Caki2 (cell line): ENCODE data around the gene HOXD11. TPM values are rescaled to one million over a fixed set of nuclear protein-coding genes. Genes with fewer than 3 reads are reported as not detected.

Experiments used
- DNase-seq: peaks from one replicate; pipeline ENCODE4 v3.0.0-alpha.2; 2015; ENCODE audit warnings: low read depth
- in situ Hi-C: cut with HindIII; loops from 2 replicates; pipeline ENCODE4 v1.10.0; 2016; ENCODE audit warnings: low sequenced_read_pairs, low pct_unique_long_range_greater_than_20kb, mixed read lengths
- total RNA-seq: library from RNA; depleted of rRNA; stranded (reverse); fragments of >200 nt; shearing (Covaris generic); gene quantifications from 2 replicates; pipeline ENCODE4 v1.2.3, GENCODE V29; 2014; ENCODE audit warnings: low replicate concordance; rRNA removed

HOXD11 gene
- 3.7 TPM in 1 of 2 replicates, not detected in the other for total RNA-seq

DNA sequence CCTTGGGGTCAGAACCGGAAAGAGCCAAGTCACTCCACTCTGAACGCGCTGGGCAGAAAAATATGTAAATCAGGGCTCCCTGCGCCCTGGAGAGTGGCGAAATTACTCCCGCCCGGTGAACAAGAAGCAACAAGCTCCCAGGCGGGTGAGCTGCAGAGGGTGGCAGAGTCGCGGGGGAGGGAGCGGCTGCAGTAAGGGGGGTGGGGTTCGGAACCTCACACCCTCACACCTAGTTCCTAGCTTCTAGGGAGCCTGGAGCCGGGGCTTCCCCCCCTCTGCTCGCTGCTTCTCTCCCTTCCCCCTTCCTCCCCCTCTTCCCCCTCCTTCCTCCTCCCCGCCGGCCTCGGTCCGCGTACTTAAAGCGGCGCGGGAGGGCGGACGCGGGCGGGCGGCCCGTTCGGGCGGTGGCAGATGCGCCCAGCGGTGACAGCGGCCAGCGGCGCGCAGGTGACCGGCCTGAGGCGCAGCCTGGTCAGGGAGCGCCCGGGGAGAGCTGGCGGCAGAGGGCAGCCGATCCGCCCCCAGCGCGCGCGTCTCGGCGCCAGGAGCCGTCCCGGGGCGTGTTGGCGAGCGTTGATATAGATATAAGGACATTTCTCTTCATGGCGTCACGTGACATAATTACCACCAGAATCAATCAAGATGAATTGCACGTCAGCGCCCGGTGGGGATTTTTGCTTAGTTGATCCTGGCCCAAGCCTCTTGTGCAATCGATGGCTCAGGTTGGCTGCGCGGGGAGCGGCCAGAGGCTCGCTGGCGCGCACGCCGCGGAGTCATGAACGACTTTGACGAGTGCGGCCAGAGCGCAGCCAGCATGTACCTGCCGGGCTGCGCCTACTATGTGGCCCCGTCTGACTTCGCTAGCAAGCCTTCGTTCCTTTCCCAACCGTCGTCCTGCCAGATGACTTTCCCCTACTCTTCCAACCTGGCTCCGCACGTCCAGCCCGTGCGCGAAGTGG is at the start of gene HOXD11:
HOXD11 (plus strand) TSS at position 700 of the 959 bp plus-strand sequence; CDS start at position 776, 76 bp downstream.
- peak; percentile 77 for DNase-seq
- in situ Hi-C loops = no loop called here

DNA sequence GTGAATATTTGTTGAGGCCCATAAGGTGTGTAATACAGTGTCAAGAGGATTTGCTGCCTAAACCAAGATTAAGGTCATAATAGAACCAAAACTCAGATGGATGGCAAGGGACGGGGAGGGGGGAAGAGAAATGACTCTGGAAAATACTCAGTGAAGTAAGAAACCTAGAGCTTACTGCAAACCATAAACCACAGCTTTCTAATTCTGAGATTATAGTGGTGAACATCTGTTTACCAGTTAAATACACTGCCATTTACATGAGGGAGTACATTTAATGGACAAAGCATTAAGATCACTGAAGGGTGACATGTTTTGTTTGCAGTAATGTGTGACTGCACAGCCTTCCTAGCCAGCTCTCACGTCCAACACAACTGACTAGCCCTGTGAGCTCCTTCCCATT is 43.1 kb upstream of the HOXD11 start:
- peak; percentile 17 for DNase-seq
- in situ Hi-C loops = no loop called here

DNA sequence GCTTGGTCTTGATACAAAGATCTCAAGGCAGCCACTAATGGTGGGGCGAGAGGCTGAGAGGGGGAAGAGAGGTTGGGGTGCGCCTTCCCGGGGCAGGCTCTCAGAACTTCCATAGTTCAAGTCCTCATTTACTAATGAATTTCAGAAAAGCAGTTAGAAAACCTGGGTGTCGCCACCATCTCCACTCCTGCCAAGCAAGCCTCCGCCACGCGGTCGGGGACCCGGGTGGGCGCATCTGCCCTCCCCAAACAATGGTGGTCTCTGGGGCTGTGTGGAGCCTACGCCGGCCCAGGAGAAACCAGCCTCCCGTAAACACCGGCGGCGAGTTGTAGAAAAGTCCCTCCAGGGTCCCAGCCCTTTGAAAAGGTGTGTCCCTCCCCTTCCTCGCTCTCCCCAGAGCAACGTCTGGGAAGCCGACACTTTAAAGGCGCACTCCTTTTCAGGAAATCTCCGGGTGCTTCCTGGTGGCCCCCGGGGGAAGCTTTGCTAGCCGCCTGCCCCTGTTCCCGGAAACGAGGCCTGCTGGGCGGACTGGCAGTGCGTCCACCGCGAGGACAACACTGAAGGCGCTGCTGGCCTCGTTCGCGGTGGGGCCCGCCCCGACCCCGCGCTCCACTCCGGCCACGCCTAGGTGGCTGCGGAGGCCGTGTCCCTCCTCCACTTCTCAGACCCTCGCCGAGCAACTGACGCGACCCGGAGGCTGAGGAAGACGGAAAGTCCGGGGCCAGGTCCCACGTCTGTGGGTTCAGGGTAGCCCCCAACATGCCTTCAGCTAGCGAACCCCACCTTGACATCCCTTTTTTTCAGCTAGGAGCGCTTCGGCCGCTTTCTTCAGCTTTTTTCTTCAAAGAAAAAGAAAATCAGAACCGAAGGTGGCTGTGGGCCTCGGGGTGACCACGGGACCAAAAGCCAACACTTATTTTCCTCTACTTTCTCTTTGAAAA is 40.2 kb upstream of the HOXD11 start:
- DNase-seq = no peak
- in situ Hi-C loops = no loop called here

DNA sequence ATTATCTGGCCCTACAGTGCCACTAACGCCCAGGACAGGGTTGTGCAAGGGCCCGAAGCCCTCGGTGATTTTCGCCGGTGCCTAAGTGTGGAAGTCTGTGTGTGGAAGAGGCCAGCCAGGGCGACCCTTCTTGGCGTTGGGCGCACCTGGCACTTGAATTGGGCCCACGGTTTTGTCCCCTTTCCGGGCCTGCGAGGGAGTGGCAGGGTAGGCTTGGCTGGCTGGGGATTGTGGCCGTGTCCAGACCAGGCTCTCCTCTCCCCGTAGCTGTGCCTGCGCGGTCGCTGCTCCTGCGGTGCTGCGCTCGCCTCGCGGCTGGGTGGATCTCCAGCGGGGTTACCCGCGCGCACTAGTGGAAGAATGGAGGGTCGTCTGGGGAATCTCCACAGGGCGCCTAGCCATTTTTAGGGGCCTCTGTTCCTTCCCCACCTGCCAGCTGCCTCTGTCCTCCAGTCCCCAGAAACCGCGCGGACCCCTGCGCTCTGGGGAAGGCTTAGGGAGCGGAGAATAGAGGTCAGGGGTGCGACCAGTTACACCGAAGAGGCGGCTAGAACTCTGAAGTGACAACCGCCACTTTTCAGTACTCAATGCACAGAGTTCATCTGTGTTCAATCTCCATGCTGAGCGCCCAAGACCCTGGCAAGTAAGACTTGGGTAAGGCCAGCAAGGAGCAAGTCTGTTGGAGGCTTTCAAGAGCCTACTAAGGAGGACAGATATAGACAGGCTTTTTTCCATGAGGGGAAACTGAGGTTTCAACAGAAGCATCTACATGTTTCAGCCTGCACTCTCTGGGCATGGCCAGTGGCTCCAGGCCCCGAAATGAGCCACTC is 39.3 kb upstream of the HOXD11 start:
- in situ Hi-C loops = no loop called here
- no peak for DNase-seq

DNA sequence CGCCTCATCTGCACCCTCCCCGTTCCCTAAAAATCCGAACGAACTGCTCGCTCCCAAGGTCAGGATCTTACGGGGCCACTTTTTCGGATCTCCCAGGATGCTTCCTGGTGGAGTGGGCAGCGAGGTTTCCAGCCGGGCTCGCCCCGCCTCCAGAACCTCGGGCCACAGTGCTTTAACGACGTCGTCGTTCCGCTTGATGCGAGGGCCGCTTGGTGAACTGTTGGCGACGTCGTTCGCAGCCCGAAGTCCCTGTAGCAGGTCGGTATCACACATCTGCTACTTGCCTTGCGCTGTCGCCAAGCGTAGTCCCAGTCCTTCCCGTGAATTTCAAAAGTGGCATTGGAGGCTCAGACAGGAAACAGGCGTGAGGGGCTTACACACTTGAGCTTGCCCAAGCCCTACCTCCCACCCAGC is 38.7 kb upstream of the HOXD11 start:
- no peak for DNase-seq
- in situ Hi-C loops = no loop called here

DNA sequence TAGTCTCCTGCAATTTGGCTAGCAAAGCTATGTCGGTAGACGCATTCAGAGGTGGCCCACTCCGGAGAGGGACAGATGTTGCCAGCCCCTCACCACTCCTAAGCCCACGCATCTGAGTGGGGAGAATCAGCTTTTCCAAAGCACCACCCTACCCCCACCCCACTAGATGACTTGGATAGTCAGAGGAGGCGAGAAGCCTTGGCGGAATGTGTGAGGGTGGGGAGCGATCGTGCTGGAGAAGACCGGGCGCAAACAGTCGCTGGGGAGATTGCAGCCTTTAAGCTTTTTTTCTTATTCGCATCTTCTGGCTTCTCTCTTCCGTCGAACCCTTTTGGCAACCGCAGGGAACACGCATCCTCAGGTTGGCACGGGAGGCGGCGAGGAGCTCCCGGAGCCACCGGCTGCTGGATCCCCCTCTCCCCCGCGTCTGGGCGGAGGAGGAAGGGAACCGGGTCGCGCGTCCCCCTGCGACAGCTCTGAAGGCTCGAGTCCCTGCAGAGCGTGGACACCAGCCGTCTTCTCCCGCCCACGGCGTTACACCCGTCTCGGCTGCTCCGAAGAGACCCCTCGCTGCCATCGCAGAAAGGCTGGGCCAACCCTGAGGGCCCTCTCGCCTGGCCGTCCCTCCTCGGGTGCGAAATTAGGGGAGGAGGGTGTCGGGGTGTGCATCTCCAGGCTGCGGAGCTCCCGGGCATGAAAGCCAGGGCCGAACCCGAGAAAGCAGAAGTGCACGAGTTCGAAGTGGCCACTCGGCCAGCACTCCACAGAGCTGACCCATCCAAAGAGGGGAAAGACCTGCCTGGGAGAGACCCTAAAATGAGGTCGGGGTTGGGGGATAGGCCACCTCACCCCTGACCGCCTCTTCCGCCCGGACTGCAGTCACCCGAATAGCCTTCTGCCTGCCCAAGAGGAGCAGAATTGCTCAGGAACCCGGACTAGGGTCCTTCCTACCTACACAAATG is 35.5 kb upstream of the HOXD11 start:
- DNase-seq = no peak
- in situ Hi-C loops = no loop called here

DNA sequence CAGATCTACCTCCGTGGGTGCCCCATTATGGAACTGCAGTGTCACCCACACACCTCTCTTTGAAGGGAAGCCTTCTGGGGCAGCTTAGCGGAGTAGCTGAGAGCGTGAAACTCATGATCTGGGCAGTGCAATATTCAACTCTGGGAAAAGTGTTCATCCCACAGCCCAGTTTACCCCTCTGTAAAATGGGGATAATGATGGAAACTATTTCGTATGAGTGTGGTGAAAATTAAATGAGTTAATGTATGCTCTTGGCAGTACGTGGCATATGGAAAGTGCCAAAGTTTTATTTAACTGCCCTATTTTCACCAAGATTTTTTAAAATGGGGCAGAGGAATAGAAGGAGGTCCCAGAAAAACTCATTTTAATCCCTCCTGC is 34.8 kb upstream of the HOXD11 start:
- in situ Hi-C loops = no loop called here
- no peak for DNase-seq

DNA sequence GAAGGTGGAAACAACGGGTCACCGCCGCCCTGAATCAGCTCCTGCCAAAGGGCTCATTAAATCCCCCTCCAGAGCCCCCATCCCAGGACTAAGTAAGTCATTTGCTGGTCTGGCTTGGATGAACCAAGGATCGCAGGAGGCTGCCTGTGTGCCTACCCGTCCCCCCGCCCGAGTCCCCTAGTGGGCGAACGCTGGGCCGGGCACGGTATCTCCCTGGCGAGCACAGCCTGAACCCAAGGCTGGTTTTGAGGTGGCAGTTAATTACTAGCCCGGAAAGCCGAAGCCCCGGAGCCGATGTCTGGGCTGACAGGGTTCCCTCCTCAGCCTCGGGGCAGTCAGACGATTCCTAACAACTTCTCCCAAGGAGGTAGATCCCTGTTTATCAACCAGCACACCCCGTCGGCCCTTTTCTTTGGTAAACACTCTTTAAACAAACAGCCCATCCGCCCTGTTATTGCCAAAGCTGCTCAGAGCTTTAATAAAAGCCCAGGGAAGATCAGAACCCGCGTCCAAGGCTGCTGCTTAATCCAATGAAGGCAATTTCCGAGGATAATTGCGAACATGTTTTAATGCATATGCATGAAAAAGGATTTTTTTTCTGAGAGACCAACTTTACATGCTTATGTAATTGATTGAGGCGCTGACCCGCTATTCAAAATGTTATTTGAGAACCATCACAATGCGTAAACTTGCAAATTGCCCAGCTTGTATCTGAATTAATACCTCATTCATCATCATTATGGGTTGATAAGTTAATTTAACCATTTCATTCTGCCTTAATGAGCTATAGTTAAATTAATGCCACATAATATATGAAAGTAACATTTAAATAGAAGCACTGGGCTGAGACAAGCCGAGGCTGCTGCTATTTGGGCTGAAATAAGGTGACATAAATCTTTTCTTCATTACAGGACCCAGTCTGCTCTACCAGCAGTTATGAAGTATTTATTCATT is 33.9 kb upstream of the HOXD11 start:
- DNase-seq = no peak
- in situ Hi-C loops = no loop called here

DNA sequence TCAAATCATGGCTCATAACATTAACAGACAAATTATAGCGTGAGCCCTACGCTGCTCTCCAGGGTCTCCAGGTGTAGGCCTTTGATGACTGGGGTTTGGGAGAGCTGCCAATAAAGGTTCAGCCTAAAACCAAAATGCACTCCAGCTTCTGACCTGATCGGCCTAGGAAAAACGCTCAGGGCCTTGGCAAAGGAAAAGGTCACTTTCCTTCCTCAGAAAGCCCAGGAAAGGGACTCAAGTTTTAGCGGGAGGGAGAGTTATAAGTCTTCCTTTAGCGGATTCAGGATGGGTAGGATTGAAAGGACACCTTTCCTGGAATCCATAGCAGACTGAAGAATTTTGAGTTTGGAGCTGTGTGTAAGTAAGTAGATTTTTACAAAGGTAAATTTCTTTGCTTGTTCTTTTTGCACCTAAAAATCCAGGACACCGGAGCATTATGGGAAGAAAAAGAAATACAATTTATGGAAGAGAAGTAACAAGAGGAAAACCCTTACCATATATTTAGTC is 32.1 kb upstream of the HOXD11 start:
- in situ Hi-C loops = no loop called here
- no peak for DNase-seq

DNA sequence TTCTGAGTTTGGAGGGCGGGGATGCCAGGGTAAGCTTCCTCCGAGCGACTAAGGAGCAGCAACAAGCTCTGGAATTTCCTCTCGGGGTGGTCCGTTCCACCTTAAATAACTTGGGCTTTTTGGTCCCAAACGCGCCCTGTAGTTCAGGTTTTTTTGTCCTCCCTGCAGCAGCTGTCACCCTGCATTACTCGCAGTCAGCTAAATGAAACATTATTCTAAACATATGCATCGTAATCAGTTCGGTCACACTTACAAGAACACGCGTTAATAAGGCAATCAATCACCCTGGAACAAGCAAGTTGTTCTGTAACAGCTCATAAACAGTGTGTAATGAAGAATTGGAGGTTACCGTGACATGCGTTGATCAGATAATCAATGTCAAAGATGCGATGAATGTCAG is 31.6 kb upstream of the HOXD11 start:
- in situ Hi-C loops = no loop called here
- DNase-seq = no peak

DNA sequence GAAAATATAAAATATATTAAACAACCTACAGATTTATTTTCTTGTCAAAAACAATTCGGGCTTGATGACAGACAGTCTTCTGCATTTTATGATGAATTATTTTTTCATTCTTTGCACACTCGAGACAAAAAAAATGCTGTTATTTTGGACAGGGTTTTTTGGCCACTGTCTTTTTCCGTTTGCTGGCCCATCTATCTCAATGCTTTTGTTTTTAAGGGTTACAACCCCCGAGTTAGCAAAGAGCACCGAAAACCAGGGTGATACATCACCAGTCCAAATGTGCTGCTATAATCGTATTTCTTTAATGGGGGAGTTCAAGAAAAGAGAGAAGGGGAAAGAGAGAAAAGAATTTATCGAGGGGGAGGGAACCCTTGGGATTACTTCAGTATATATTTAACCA is 31.0 kb upstream of the HOXD11 start:
- in situ Hi-C loops = no loop called here
- DNase-seq = no peak

DNA sequence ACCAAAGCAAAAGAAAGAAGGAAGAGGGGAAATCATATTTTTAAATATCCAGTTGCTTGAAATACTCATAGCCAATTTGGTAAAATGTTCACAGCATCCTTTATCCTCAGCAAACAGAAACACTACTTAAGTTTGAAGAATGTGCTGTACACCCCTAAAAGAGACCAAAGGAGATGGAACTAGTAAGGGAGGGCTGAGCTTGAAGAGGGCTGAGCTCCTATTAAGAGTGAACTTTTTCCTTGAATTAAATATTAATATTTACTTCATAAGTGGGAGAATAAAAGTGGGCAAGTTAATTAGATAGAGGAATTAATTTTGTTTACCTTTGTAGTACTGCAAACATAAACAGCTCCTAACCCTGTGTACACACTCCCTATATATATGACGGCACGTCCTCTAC is 30.3 kb upstream of the HOXD11 start:
- DNase-seq = no peak
- in situ Hi-C loops = no loop called here

DNA sequence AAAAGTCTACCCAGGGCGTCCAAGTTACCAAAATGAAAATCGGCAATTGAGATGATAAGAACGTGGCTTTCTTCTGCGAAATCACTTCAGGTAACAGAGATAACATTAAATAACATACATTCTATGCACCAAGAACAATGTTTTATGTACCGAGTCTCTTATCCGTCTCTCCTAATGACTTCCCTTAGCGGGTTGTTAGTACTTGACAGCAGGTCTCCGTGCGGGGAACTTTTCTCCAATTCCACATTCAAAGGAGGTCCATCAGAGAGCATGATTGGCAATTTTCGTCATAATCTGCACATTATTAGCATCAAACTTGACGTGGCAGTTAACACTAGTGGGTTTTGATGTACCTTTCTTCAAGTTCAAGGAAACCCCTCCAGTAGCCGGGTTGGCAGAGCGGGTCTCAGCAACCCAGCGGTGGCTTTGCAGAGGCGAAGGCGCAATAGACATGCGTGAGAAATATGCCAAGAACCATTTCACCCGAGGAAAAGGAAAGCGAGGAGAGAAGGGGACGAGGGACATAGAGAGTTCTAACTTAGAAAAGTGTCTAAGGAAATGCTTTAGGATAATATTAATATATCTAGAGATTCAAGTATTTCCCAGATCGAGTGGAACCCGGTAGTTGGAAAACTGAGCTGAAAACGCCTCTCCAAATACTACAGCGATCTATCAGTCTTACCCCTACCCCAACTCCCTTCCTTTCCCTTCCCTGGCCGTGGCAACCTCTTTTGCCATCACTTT is 28.4 kb upstream of the HOXD11 start:
- DNase-seq = no peak
- in situ Hi-C loops = no loop called here

DNA sequence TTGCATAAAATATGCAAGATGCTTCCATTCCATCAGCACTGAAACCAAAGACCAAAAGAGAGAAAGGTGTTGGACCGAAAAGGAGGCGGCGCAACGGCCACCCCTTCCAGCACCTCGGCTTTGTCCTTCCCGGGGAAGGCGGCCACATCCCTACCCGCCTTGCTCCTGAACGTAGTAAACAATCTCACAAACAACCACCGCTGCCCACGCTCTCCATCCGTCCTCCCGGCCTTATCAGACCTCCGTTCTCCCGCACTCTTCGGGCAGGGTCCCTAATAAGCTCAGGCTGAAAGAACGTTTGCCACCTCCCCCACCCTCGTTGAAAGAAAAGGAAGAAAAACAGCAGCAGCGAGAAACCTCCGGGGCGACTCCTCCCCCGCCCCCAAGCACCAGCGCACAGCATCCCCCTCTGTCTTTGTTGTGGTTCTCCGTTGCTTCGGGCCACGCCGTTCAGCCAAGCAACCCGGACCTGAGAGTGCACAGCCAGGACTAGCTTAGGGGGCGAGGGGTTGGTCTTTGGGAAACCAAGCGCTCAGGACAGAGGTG is 27.7 kb upstream of the HOXD11 start:
- no peak for DNase-seq
- in situ Hi-C loops = no loop called here
